HCT116 (cell line): ENCODE data around the gene TBX4. TPM values are rescaled to one million over a fixed set of nuclear protein-coding genes. Genes with fewer than 3 reads are reported as not detected.

Experiments
- ATAC-seq: fragments of 200-7000 bp; cut with Tn5 transposase; 2 replicates; pipeline ENCODE4 v1.9.1; 2020; ENCODE audit warnings: mild to moderate bottlenecking, moderate library complexity
- BruUV-seq: library from RNA; stranded (reverse); fragments of 400-500 nt; replicated peaks from 2 replicates; lab custom pipeline; 2021; lab: Mats Ljungman, UMichigan
- CTCF ChIA-PET: fragments of 300-600 bp; sonication (Branson Sonifier 250); formaldehyde crosslinking; loops from one replicate; lab custom pipeline; 2021; ENCODE audit warnings: antibody characterized with exemption; lab: Charles Lee
- POLR2A ChIA-PET: fragments of 300-600, 350-600 bp; sonication (Branson Sonifier 250); formaldehyde crosslinking; loops from one replicate; lab custom pipeline; 2021; ENCODE audit warnings: antibody characterized with exemption; lab: Charles Lee
- RAD21 ChIA-PET, 2 experiments: fragments of 300-600 bp; sonication (Branson Sonifier 250); formaldehyde crosslinking; loops; one replicate each; lab custom pipeline; 2023; ENCODE audit warnings: low total read pairs in 2 of 2; ENCODE audit not compliant: uncharacterized antibody in 2 of 2, unreplicated experiment in 2 of 2, low non-redundant PET in 1 of 2; lab: Charles Lee
- DNase-seq: peaks from one replicate; pipeline ENCODE4 v3.0.0-alpha.2; 2010; ENCODE audit warnings: low read depth, low spot score
- H2AFZ ChIP-seq: fragments of 200-600 bp; shearing (Covaris generic), sonication (generic); 2 replicates; pipeline ENCODE4 v1.6.1; 2017; ENCODE audit warnings: low read depth, mixed run types, mixed read lengths, antibody characterized with exemption, low read length; ENCODE audit not compliant: poor library complexity, severe bottlenecking
- H3K27ac ChIP-seq: 2 replicates; pipeline ENCODE4 v1.5.1; 2012; ENCODE audit warnings: low read depth, low read length
- H3K27me3 ChIP-seq: fragments of 200-600 bp; sonication (generic); 2 replicates; pipeline ENCODE4 v1.6.1; 2016; ENCODE audit warnings: mixed run types, low read length, mixed read lengths; ENCODE audit not compliant: insufficient read depth
- H3K36me3 ChIP-seq, 2 experiments: fragments of 200-500 bp in 1 of 2; fragments of 200-600 bp in 1 of 2; sonication (Bioruptor generic) in 1 of 2; sonication (generic) in 1 of 2; 2 replicates each; pipeline versions ENCODE4 v1.5.1 to v1.6.1; 2014 to 2016; ENCODE audit warnings: low read length in 2 of 2, inconsistent platforms in 1 of 2, mixed read lengths in 1 of 2, mixed run types in 1 of 2; ENCODE audit not compliant: insufficient read depth in 2 of 2, control insufficient read depth in 1 of 2
- H3K4me1 ChIP-seq, 2 experiments: fragments of 200-600 bp in 1 of 2; sonication (generic) in 1 of 2; 2 replicates each; pipeline versions ENCODE4 v1.5.1 to v1.6.1; 2012 to 2017; ENCODE audit warnings: low read length in 2 of 2, inconsistent platforms in 1 of 2, mild to moderate bottlenecking in 1 of 2, mixed read lengths in 1 of 2, mixed run types in 1 of 2, moderate library complexity in 1 of 2; ENCODE audit not compliant: insufficient read depth in 2 of 2, control insufficient read depth in 1 of 2
- H3K4me2 ChIP-seq: fragments of 200-600 bp; sonication (generic); 2 replicates; pipeline ENCODE4 v1.6.1; 2017; ENCODE audit warnings: mixed run types, low read length, mixed read lengths
- H3K4me3 ChIP-seq, 2 experiments: fragments of 200-600 bp in 1 of 2; sonication (generic) in 1 of 2; replicated peaks in 1 of 2; 2 replicates each; pipeline ENCODE4 v1.5.1; 2011 to 2016; ENCODE audit warnings: low read length in 2 of 2, control low read depth in 1 of 2, low read depth in 1 of 2, mild to moderate bottlenecking in 1 of 2, mixed read lengths in 1 of 2, mixed run types in 1 of 2
- H3K79me2 ChIP-seq: fragments of 200-600 bp; sonication (generic); 2 replicates; pipeline ENCODE4 v1.6.1; 2017; ENCODE audit warnings: mild to moderate bottlenecking, mixed run types, low read length, moderate library complexity, mixed read lengths; ENCODE audit not compliant: insufficient read depth
- H3K9ac ChIP-seq: fragments of 200-600 bp; sonication (generic); 2 replicates; pipeline ENCODE4 v1.6.1; 2016; ENCODE audit warnings: low read length, mixed read lengths
- H3K9me2 ChIP-seq: fragments of 200-600 bp; sonication (generic), shearing (Covaris generic); 2 replicates; pipeline ENCODE4 v1.6.1; 2017; ENCODE audit warnings: mixed run types, mild to moderate bottlenecking, moderate library complexity; ENCODE audit not compliant: insufficient read depth
- H3K9me3 ChIP-seq, 2 experiments: fragments of 200-500 bp in 1 of 2; fragments of 200-600 bp in 1 of 2; sonication (Bioruptor generic) in 1 of 2; sonication (generic) in 1 of 2; 2 replicates each; pipeline ENCODE4 v1.6.1; 2014 to 2017; ENCODE audit warnings: low read length in 2 of 2, mixed read lengths in 2 of 2, inconsistent platforms in 1 of 2, low read depth in 1 of 2, mild to moderate bottlenecking in 1 of 2, mixed run types in 1 of 2, moderate library complexity in 1 of 2; ENCODE audit not compliant: control insufficient read depth in 1 of 2, insufficient read depth in 1 of 2
- H4K20me1 ChIP-seq: fragments of 200-600 bp; sonication (generic), shearing (Covaris generic); 2 replicates; pipeline ENCODE4 v1.6.1; 2017; ENCODE audit warnings: mixed run types, mild to moderate bottlenecking, moderate library complexity; ENCODE audit not compliant: insufficient read depth
- CBX3 ChIP-seq: IDR thresholded peaks from 2 replicates; pipeline ENCODE4 v1.6.1; 2012; ENCODE audit warnings: low read depth
- CEBPB ChIP-seq: IDR thresholded peaks from 2 replicates; pipeline ENCODE4 v1.6.1; 2012; ENCODE audit warnings: low read depth
- EGR1 ChIP-seq: IDR thresholded peaks from 2 replicates; pipeline ENCODE4 v1.6.1; 2012; ENCODE audit warnings: low read depth
- ELF1 ChIP-seq: IDR thresholded peaks from 2 replicates; pipeline ENCODE4 v1.6.1; 2012; ENCODE audit warnings: low read depth, borderline replicate concordance
- EZH2 ChIP-seq: fragments of 200-600 bp; sonication (generic); IDR thresholded peaks from 2 replicates; pipeline ENCODE4 v1.6.1; 2017; ENCODE audit warnings: antibody characterized with exemption, mixed run types
- EZH2phosphoT487 ChIP-seq: fragments of 200-600 bp; IDR thresholded peaks from 2 replicates; pipeline ENCODE4 v1.6.1; 2018; ENCODE audit warnings: antibody characterized with exemption, borderline replicate concordance
- FOSL1 ChIP-seq: IDR thresholded peaks from 2 replicates; pipeline ENCODE4 v1.6.1; 2012; ENCODE audit warnings: low read depth
- MAX ChIP-seq: IDR thresholded peaks from 2 replicates; pipeline ENCODE4 v1.6.1; 2012
- POLR2A ChIP-seq: IDR thresholded peaks from 2 replicates; pipeline ENCODE4 v1.7.0; 2011; ENCODE audit warnings: borderline replicate concordance; ENCODE audit not compliant: insufficient read depth, insufficient read length; ENCODE audit errors: extremely low read depth
- POLR2AphosphoS5 ChIP-seq: IDR thresholded peaks from 2 replicates; pipeline ENCODE4 v1.6.1; 2011; ENCODE audit warnings: mild to moderate bottlenecking, low read depth, low read length, moderate library complexity
- RAD21 ChIP-seq: IDR thresholded peaks from 2 replicates; pipeline ENCODE4 v1.6.1; 2012; ENCODE audit warnings: low read depth, mild to moderate bottlenecking
- SIN3A ChIP-seq: IDR thresholded peaks from 2 replicates; pipeline ENCODE4 v1.6.1; 2012; ENCODE audit warnings: low read depth
- SP1 ChIP-seq: IDR thresholded peaks from 2 replicates; pipeline ENCODE4 v1.6.1; 2012; ENCODE audit warnings: low read depth
- SRF ChIP-seq: IDR thresholded peaks from 2 replicates; pipeline ENCODE4 v1.6.1; 2012; ENCODE audit warnings: low read depth
- YY1 ChIP-seq: IDR thresholded peaks from 2 replicates; pipeline ENCODE4 v1.6.1; 2011; ENCODE audit warnings: low read length, low read depth, moderate library complexity, mild to moderate bottlenecking; ENCODE audit not compliant: insufficient replicate concordance; ENCODE audit errors: extremely low read depth
- ZBTB33 ChIP-seq: IDR thresholded peaks from 2 replicates; pipeline ENCODE4 v1.6.1; 2011; ENCODE audit warnings: mild to moderate bottlenecking, low read length, moderate library complexity; ENCODE audit not compliant: insufficient replicate concordance; ENCODE audit errors: extremely low read depth
- ZFX ChIP-seq: fragments of 450-650 bp; IDR thresholded peaks from 2 replicates; pipeline ENCODE4 v1.6.1; 2017
- ZNF274 ChIP-seq: fragments of 200-500 bp; sonication (Bioruptor generic); IDR thresholded peaks from 2 replicates; pipeline ENCODE4 v1.6.1; 2014; ENCODE audit warnings: mild to moderate bottlenecking, low read depth, low read length, inconsistent platforms
- intact Hi-C: fragments of 100-400 bp; cut with micrococcal nuclease; formaldehyde crosslinking; loops from 2 replicates; pipeline ENCODE4 v1.10.0; 2022
- total RNA-seq: library from RNA; stranded (reverse); gene quantifications from one replicate; pipeline ENCODE4 v1.2.1, GENCODE V29; 2021; ENCODE audit not compliant: unreplicated experiment
- TF ChIP-seq, protein P1 (sequence below), 3 experiments: fragments of 200-600 bp in 1 of 3; sonication (generic) in 1 of 3; IDR thresholded peaks in 2 of 3; conservative IDR thresholded peaks in 1 of 3; 2 replicates each; pipeline ENCODE4 v1.5.1; 2012 to 2017; ENCODE audit warnings: low read depth in 2 of 3, low read length in 2 of 3, antibody characterized with exemption in 1 of 3, borderline replicate concordance in 1 of 3, control low read depth in 1 of 3, mild to moderate bottlenecking in 1 of 3, mixed read lengths in 1 of 3, mixed run types in 1 of 3, moderate library complexity in 1 of 3; ENCODE audit not compliant: insufficient read depth in 1 of 3

TBX4 gene
- total RNA-seq, 1 experiment from 2014 or later: 0.27 TPM

DNA sequence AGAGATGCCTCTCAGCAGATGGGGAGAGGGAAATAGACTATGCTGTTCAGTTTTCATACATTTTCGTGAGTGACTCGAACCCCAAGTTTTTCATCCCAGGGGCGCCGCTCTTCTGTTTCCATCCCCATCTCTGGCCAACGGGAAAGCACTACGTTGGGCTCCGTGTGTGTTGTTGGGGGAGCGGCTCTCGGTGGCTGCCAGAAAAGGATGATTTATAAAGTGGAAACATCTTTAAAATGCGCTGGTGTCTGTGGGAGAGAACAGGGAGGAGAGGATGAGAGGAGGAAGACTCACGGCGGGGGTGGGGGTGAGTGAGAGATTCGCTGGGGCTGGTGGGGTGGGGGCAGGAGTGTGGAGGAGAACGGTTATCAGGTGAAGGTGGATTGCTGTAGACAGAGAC lies 5.8 kb downstream of the TBX4 start:
- Histone ChIP-seq H4K20me1 (no peaks in the 10 kb centered on the region), H3K79me2 (no peaks in the 10 kb centered on the region), H3K9ac (no peak overlapping the region), H3K4me3 (no peak overlapping the region), H2AFZ (no peak overlapping the region), H3K4me1 (no peaks in the 10 kb centered on the region), H3K36me3 (no peaks in the 10 kb centered on the region), H3K9me2 (no peaks in the 10 kb centered on the region), H3K27ac (no peak overlapping the region), H3K9me3 (no peaks in the 10 kb centered on the region), H3K27me3 (no peaks in the 10 kb centered on the region), H3K4me2 (no peak overlapping the region)
- no TSS peak for BruUV-seq
- ChIA-PET CTCF (no interaction called here), POLR2A (no interaction called here), RAD21 (no interaction called here)
- ATAC-seq (no peak), DNase-seq (no peak)
- intact Hi-C loops: no loop called here
- TF ChIP-seq SIN3A (no peak), SP1 (no peak), RAD21 (no peak), MAX (no peak), ZNF274 (no peak), ELF1 (no peak), EZH2 (no peak), EZH2phosphoT487 (no peak), ZBTB33 (no peak), POLR2A (no peak), POLR2AphosphoS5 (no peak), FOSL1 (no peak), ZFX (no peak), CBX3 (no peak), YY1 (no peak), SRF (no peak), CEBPB (no peak), EGR1 (no peak)
- TF ChIP-seq, protein P1, sequence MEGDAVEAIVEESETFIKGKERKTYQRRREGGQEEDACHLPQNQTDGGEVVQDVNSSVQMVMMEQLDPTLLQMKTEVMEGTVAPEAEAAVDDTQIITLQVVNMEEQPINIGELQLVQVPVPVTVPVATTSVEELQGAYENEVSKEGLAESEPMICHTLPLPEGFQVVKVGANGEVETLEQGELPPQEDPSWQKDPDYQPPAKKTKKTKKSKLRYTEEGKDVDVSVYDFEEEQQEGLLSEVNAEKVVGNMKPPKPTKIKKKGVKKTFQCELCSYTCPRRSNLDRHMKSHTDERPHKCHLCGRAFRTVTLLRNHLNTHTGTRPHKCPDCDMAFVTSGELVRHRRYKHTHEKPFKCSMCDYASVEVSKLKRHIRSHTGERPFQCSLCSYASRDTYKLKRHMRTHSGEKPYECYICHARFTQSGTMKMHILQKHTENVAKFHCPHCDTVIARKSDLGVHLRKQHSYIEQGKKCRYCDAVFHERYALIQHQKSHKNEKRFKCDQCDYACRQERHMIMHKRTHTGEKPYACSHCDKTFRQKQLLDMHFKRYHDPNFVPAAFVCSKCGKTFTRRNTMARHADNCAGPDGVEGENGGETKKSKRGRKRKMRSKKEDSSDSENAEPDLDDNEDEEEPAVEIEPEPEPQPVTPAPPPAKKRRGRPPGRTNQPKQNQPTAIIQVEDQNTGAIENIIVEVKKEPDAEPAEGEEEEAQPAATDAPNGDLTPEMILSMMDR (IDR thresholded peaks at IDR 0.05 in 2 of 3, conservative IDR thresholded peaks at IDR 0.05 in 1 of 3; ENCODE audit: borderline replicate concordance in 1 of 3, insufficient read depth in 1 of 3, low read depth in 2 of 3, low read length in 2 of 3): no peak
